HCT116 (cell line): ENCODE measurements around the gene TRIB2. TPM values are rescaled to one million over a fixed set of nuclear protein-coding genes. Genes with fewer than 3 reads are reported as not detected.

Experiments
- ATAC-seq: fragments of 200-7000 bp; cut with Tn5 transposase; 2 replicates; pipeline ENCODE4 v1.9.1; 2020; ENCODE audit warnings: mild to moderate bottlenecking, moderate library complexity
- BruUV-seq: library from RNA; stranded (reverse); fragments of 400-500 nt; replicated peaks from 2 replicates; lab custom pipeline; 2021; lab: Mats Ljungman, UMichigan
- CTCF ChIA-PET: fragments of 300-600 bp; sonication (Branson Sonifier 250); formaldehyde crosslinking; loops from one replicate; lab custom pipeline; 2021; ENCODE audit warnings: antibody characterized with exemption; lab: Charles Lee
- POLR2A ChIA-PET: fragments of 300-600, 350-600 bp; sonication (Branson Sonifier 250); formaldehyde crosslinking; loops from one replicate; lab custom pipeline; 2021; ENCODE audit warnings: antibody characterized with exemption; lab: Charles Lee
- RAD21 ChIA-PET, 2 experiments: fragments of 300-600 bp; sonication (Branson Sonifier 250); formaldehyde crosslinking; loops; one replicate each; lab custom pipeline; 2023; ENCODE audit warnings: low total read pairs in 2 of 2; ENCODE audit not compliant: uncharacterized antibody in 2 of 2, unreplicated experiment in 2 of 2, low non-redundant PET in 1 of 2; lab: Charles Lee
- DNase-seq: peaks from one replicate; pipeline ENCODE4 v3.0.0-alpha.2; 2010; ENCODE audit warnings: low read depth, low spot score
- H2AFZ ChIP-seq: fragments of 200-600 bp; shearing (Covaris generic), sonication (generic); 2 replicates; pipeline ENCODE4 v1.6.1; 2017; ENCODE audit warnings: low read depth, mixed run types, mixed read lengths, antibody characterized with exemption, low read length; ENCODE audit not compliant: poor library complexity, severe bottlenecking
- H3K27ac ChIP-seq: 2 replicates; pipeline ENCODE4 v1.5.1; 2012; ENCODE audit warnings: low read depth, low read length
- H3K27me3 ChIP-seq: fragments of 200-600 bp; sonication (generic); 2 replicates; pipeline ENCODE4 v1.6.1; 2016; ENCODE audit warnings: mixed run types, low read length, mixed read lengths; ENCODE audit not compliant: insufficient read depth
- H3K36me3 ChIP-seq, 2 experiments: fragments of 200-500 bp in 1 of 2; fragments of 200-600 bp in 1 of 2; sonication (Bioruptor generic) in 1 of 2; sonication (generic) in 1 of 2; 2 replicates each; pipeline versions ENCODE4 v1.5.1 to v1.6.1; 2014 to 2016; ENCODE audit warnings: low read length in 2 of 2, inconsistent platforms in 1 of 2, mixed read lengths in 1 of 2, mixed run types in 1 of 2; ENCODE audit not compliant: insufficient read depth in 2 of 2, control insufficient read depth in 1 of 2
- H3K4me1 ChIP-seq, 2 experiments: fragments of 200-600 bp in 1 of 2; sonication (generic) in 1 of 2; 2 replicates each; pipeline versions ENCODE4 v1.5.1 to v1.6.1; 2012 to 2017; ENCODE audit warnings: low read length in 2 of 2, inconsistent platforms in 1 of 2, mild to moderate bottlenecking in 1 of 2, mixed read lengths in 1 of 2, mixed run types in 1 of 2, moderate library complexity in 1 of 2; ENCODE audit not compliant: insufficient read depth in 2 of 2, control insufficient read depth in 1 of 2
- H3K4me2 ChIP-seq: fragments of 200-600 bp; sonication (generic); 2 replicates; pipeline ENCODE4 v1.6.1; 2017; ENCODE audit warnings: mixed run types, low read length, mixed read lengths
- H3K4me3 ChIP-seq, 2 experiments: fragments of 200-600 bp in 1 of 2; sonication (generic) in 1 of 2; replicated peaks in 1 of 2; 2 replicates each; pipeline ENCODE4 v1.5.1; 2011 to 2016; ENCODE audit warnings: low read length in 2 of 2, control low read depth in 1 of 2, low read depth in 1 of 2, mild to moderate bottlenecking in 1 of 2, mixed read lengths in 1 of 2, mixed run types in 1 of 2
- H3K79me2 ChIP-seq: fragments of 200-600 bp; sonication (generic); 2 replicates; pipeline ENCODE4 v1.6.1; 2017; ENCODE audit warnings: mild to moderate bottlenecking, mixed run types, low read length, moderate library complexity, mixed read lengths; ENCODE audit not compliant: insufficient read depth
- H3K9ac ChIP-seq: fragments of 200-600 bp; sonication (generic); 2 replicates; pipeline ENCODE4 v1.6.1; 2016; ENCODE audit warnings: low read length, mixed read lengths
- H3K9me2 ChIP-seq: fragments of 200-600 bp; sonication (generic), shearing (Covaris generic); 2 replicates; pipeline ENCODE4 v1.6.1; 2017; ENCODE audit warnings: mixed run types, mild to moderate bottlenecking, moderate library complexity; ENCODE audit not compliant: insufficient read depth
- H3K9me3 ChIP-seq, 2 experiments: fragments of 200-500 bp in 1 of 2; fragments of 200-600 bp in 1 of 2; sonication (Bioruptor generic) in 1 of 2; sonication (generic) in 1 of 2; 2 replicates each; pipeline ENCODE4 v1.6.1; 2014 to 2017; ENCODE audit warnings: low read length in 2 of 2, mixed read lengths in 2 of 2, inconsistent platforms in 1 of 2, low read depth in 1 of 2, mild to moderate bottlenecking in 1 of 2, mixed run types in 1 of 2, moderate library complexity in 1 of 2; ENCODE audit not compliant: control insufficient read depth in 1 of 2, insufficient read depth in 1 of 2
- H4K20me1 ChIP-seq: fragments of 200-600 bp; sonication (generic), shearing (Covaris generic); 2 replicates; pipeline ENCODE4 v1.6.1; 2017; ENCODE audit warnings: mixed run types, mild to moderate bottlenecking, moderate library complexity; ENCODE audit not compliant: insufficient read depth
- ATF3 ChIP-seq: IDR thresholded peaks from 2 replicates; pipeline ENCODE4 v1.6.1; 2012
- EGR1 ChIP-seq: IDR thresholded peaks from 2 replicates; pipeline ENCODE4 v1.6.1; 2012; ENCODE audit warnings: low read depth
- EZH2 ChIP-seq: fragments of 200-600 bp; sonication (generic); IDR thresholded peaks from 2 replicates; pipeline ENCODE4 v1.6.1; 2017; ENCODE audit warnings: antibody characterized with exemption, mixed run types
- EZH2phosphoT487 ChIP-seq: fragments of 200-600 bp; IDR thresholded peaks from 2 replicates; pipeline ENCODE4 v1.6.1; 2018; ENCODE audit warnings: antibody characterized with exemption, borderline replicate concordance
- MAX ChIP-seq: IDR thresholded peaks from 2 replicates; pipeline ENCODE4 v1.6.1; 2012
- POLR2A ChIP-seq: IDR thresholded peaks from 2 replicates; pipeline ENCODE4 v1.7.0; 2011; ENCODE audit warnings: borderline replicate concordance; ENCODE audit not compliant: insufficient read depth, insufficient read length; ENCODE audit errors: extremely low read depth
- POLR2AphosphoS5 ChIP-seq: IDR thresholded peaks from 2 replicates; pipeline ENCODE4 v1.6.1; 2011; ENCODE audit warnings: mild to moderate bottlenecking, low read depth, low read length, moderate library complexity
- RAD21 ChIP-seq: IDR thresholded peaks from 2 replicates; pipeline ENCODE4 v1.6.1; 2012; ENCODE audit warnings: low read depth, mild to moderate bottlenecking
- REST ChIP-seq: IDR thresholded peaks from 2 replicates; pipeline ENCODE4 v1.6.1; 2012; ENCODE audit warnings: low read depth
- SP1 ChIP-seq: IDR thresholded peaks from 2 replicates; pipeline ENCODE4 v1.6.1; 2012; ENCODE audit warnings: low read depth
- SRF ChIP-seq: IDR thresholded peaks from 2 replicates; pipeline ENCODE4 v1.6.1; 2012; ENCODE audit warnings: low read depth
- YY1 ChIP-seq: IDR thresholded peaks from 2 replicates; pipeline ENCODE4 v1.6.1; 2011; ENCODE audit warnings: low read length, low read depth, moderate library complexity, mild to moderate bottlenecking; ENCODE audit not compliant: insufficient replicate concordance; ENCODE audit errors: extremely low read depth
- ZBTB33 ChIP-seq: IDR thresholded peaks from 2 replicates; pipeline ENCODE4 v1.6.1; 2011; ENCODE audit warnings: mild to moderate bottlenecking, low read length, moderate library complexity; ENCODE audit not compliant: insufficient replicate concordance; ENCODE audit errors: extremely low read depth
- ZNF274 ChIP-seq: fragments of 200-500 bp; sonication (Bioruptor generic); IDR thresholded peaks from 2 replicates; pipeline ENCODE4 v1.6.1; 2014; ENCODE audit warnings: mild to moderate bottlenecking, low read depth, low read length, inconsistent platforms
- intact Hi-C: fragments of 100-400 bp; cut with micrococcal nuclease; formaldehyde crosslinking; loops from 2 replicates; pipeline ENCODE4 v1.10.0; 2022
- total RNA-seq: library from RNA; stranded (reverse); gene quantifications from one replicate; pipeline ENCODE4 v1.2.1, GENCODE V29; 2021; ENCODE audit not compliant: unreplicated experiment

TRIB2 gene
- total RNA-seq, 1 experiment from 2014 or later, result 12.4 TPM

GRCh38 chr2:12776521-12776961 is 59.8 kb downstream of the TRIB2 start:
- ATAC-seq (no peak), DNase-seq (no peak)
- no TSS peak for BruUV-seq
- Histone ChIP-seq H2AFZ (no peak overlapping the region), H3K36me3 (no peaks in the 10 kb centered on the region), H3K9me3 (no peaks in the 10 kb centered on the region), H3K4me2 (no peak overlapping the region), H3K27me3 (no peaks in the 10 kb centered on the region), H3K9ac (no peak overlapping the region), H3K27ac (no peak overlapping the region), H4K20me1 (no peaks in the 10 kb centered on the region), H3K4me3 (no peak overlapping the region), H3K79me2 (no peaks in the 10 kb centered on the region), H3K9me2 (no peaks in the 10 kb centered on the region), H3K4me1 (no peaks in the 10 kb centered on the region)
- ChIA-PET RAD21 (no interaction called here), POLR2A (no interaction called here), CTCF (no interaction called here)
- intact Hi-C loops, result no loop called here
- TF ChIP-seq EGR1 (no peak), MAX (no peak), ATF3 (no peak)

- BruUV-seq, result no TSS peak
- H3K36me3 ChIP-seq, result no peaks in the 10 kb centered on the region
- ChIA-PET POLR2A (no interaction called here), CTCF (no interaction called here), RAD21 (no interaction called here)
- no peak overlapping the region for H3K4me2 ChIP-seq
- H3K79me2 ChIP-seq, result no peaks in the 10 kb centered on the region
- H2AFZ ChIP-seq, result no peak overlapping the region
- no peaks in the 10 kb centered on the region for H3K9me2 ChIP-seq
- no peak overlapping the region for H3K9ac ChIP-seq
- intact Hi-C loops, result no loop called here
- no peak overlapping the region for H3K27ac ChIP-seq
- H4K20me1 ChIP-seq, result no peaks in the 10 kb centered on the region
- H3K27me3 ChIP-seq, result no peaks in the 10 kb centered on the region
- ATAC-seq (no peak), DNase-seq (no peak)
- H3K4me1 ChIP-seq, result no peaks in the 10 kb centered on the region
- no peak overlapping the region for H3K4me3 ChIP-seq
- no peaks in the 10 kb centered on the region for H3K9me3 ChIP-seq
- TF ChIP-seq EZH2 (no peak), POLR2AphosphoS5 (no peak), YY1 (no peak), SRF (no peak), ZBTB33 (no peak), ATF3 (no peak), ZNF274 (no peak), EZH2phosphoT487 (no peak), REST (no peak), RAD21 (no peak), MAX (no peak), POLR2A (no peak), SP1 (no peak)
These were observed 61.6 kb downstream of the TRIB2 start for GRCh38 chr2:12778369-12778768.
